HG03439 (cell line): ENCODE measurements around the gene PELI2.
A peak's percentile ranks its signal among the peaks of the same experiment; 100 is the strongest.

Experiments used
- ATAC-seq: cut with Tn5 transposase; IDR thresholded peaks from one replicate; pipeline ENCODE4 v1.9.1; 2021; ENCODE audit warnings: mild to moderate bottlenecking, moderate library complexity; ENCODE audit not compliant: unreplicated experiment

PELI2 gene

DNA sequence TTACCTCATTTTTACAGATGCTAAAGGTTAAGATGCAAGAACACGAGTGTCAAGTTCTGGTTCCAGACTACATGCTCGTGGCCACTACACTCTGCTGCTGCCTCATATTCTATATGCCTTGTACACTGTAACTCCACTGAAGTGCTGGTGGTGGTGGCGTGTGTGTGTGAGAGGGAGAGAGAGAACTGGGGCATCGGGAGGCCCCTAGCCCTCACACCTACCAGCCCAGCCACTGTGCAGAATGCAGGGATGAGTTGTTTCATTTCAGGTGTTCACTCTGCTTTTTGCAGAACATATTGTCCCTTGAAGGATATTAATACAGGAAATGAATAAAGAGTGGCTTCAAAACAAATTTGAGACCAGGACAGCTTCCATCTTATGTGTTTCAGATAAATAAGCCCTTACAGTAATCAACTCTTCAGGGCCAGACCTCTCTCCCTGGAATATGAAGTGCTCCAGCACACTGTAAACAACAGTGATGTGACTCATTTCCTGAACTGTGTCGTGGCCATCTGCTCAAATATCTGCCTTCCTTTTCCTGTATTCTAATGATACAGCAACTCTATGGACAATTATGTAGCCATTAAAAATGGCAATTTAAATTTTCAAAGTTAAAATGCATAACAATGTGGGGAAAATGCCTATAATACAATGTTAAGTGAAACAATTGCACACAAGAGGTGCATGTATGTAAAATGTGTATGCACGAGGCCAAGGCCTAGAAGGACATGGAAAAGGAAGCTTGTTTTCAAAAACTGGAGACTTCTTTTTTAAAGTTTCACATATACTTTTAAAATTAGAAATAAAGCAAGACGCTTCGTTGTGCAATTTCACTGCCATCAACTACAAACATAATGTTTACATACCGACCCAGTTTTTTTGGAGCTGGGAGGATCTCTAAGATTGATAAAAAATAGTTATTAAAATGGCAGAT is 215.4 kb downstream of the PELI2 start:
- ATAC-seq, result no peak

DNA sequence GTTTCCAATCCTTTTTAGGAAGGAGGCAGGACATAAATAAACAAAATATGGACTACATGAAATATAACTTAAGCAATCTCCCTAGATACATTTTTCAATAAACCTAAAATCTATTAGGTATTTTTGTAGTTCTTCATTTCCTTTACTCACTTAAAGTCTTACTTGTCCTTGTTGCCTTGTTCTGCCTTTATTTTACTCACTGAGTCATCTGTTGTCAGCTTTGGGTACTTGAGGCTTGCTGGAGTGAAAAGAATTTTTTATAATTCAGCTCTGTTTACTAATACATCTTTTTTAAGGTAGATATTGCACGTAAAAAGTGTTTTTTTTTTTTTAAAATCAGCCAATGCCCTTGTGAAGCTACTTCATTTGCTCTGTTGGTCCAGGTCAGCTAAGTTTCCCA is 216.2 kb downstream of the PELI2 start:
- ATAC-seq, result no peak

DNA sequence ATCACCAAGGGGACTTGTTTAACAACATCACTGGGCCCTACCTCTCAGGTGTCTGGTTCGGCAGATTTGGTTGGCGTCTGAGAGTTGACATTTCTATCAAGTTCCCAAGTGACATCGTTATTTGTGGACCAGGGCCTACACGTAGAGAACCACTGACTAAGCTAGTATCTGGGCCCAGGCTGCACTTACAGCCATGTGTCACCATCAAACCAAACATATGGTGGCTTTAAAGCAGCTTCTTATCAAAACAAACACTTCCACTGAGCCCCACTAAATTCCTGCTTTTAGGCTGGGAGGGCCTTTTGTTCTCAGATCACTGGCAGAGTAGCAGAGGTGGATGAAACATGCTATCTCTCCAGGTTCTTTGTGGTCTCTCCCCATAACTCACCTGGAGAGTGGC is 220.5 kb downstream of the PELI2 start:
- no peak for ATAC-seq

DNA sequence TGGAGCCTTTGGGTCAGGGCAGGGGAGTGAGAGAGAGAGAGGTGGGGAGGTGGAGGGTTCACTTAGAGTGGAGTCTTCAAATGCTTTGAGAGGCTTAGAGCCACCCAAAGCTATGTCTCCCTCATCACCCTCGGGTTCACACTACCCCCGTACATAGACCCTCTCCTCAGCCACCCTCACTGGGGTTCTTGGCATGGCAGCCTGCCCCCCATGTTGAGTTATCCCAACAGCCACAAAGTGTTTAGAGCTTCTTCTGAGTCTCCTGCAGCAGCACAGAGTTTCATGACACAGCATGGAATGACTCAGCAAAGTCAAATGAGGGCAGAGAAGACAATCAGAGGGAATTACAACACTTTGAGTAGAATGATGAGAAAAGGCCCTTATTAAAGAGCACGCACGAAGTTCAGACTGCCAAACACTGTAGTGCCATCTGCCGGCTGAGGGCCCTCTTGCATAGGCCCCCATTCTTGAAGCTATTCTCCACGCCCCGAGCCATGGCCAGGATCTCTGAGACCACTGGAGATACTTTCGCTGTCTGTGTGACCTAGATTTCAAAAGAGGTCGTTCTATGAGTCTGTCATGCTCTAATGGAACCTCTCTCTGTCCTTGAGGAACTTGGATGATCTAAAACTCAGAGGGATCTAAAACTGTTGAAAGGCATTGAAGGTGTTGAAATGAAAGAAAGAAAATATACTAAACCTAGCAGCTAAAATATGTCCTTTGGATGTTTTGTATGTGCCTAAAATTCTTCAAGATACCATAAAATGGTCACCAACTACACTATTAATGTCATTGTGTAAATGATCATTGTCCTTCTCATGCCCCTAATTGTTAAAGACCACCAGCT is 221.9 kb downstream of the PELI2 start:
- ATAC-seq, result peak; percentile 73

DNA sequence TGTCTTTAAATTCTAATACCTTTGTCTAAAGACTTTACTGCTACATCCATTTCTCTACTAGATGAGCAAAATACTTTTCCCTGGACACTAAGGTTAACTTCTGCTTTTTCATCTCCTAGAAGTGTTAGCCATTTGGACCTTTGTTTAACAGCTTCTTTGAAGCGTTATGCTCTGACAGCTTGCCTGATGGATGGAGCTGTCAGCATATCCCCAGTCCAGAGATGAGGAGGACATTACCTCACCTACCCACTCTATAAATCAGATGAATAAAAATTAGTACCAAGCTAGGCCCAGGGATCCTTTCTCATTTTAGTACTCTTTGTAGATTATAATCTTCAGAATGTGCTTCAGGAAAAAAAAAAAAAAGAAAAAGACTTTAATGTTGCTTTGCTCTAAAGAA is 222.7 kb downstream of the PELI2 start:
- ATAC-seq, result no peak

DNA sequence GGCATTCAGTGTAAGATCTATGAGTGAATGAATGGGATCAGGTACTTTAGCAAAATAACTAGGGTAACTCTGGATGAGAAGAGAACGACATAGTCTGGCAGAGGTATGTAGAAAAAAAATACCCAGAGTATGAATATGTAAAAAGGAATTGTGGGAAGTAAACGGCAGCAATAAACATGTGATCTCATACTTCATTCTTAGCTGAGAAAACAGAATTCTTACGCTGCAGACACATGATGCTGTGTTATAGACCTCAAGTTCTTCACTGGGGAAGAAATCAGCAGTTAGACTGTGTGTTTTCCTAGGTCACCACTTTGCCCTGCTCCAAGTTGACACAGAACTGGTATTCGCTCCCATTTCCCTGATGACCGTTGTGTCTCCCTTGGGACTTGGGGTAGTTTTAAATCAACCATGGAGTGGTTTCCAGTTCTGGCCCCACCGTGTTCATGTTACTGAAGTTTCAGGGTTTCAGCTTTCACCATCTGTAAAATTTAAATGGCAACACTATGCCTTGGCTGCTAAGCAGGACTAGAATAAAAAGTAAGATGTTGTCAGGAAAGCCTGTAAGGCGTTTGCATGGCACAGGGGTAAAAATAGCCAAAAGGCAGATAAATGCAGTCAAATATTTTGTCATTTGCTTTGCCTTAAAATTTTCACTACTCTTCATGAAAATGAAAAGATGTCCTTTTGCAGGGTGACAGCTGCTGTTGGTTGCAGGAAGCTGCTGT is 223.7 kb downstream of the PELI2 start:
- no peak for ATAC-seq

DNA sequence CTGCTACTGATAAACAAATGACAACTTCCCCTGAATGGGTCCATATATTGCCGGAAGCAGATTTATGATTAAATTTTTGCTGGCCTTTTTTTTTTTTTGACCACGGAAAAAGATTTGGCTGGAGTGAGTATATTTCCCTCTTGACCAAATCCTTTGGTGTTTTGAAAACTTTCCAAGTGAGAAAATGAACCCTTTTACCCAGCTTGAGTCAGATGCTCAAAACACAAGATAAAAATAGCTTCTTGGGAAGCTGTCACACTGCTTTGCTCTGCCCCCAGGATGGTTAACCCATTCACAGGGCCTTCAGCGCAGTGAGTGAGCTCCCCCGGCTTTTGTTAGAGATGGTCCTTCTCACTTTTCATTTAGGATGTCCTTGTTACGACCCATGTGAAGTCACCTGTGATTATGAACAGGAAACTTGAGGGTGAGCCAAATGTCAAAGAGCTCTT is 224.3 kb downstream of the PELI2 start:
- no peak for ATAC-seq

DNA sequence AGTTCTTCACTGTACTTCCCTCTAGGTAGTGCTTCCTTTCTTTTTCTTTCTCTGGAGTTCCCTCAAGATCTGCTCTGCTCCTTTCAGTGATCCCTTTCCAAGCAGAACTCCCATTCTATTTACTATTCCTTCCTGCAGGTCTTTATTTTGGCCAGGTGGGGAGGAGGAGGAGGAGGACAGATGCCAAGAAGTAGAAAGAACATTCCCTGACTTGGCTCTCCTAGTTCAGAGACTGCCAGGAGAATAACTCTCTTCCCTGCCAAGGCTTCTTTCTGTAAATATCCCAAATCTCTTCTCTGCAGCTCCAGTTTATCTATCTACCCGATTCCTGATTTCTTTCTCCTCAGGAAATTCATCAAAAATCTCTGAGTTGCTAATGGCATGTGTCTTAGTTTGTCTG is 231.7 kb downstream of the PELI2 start:
- no peak for ATAC-seq
